Stimulated activated CD4-positive, alpha-beta T cell treated with anti-CD3 and anti-CD28 coated beads, TNF-alpha, amount 100 ng/mL, for 4 hours (primary cell): ENCODE measurements around the gene BTF3L4.

Experiments
- DNase-seq, 3 experiments: peaks; one replicate each; pipeline ENCODE4 v3.0.0-alpha.2; 2020; ENCODE audit warnings: low read depth in 3 of 3

Gene BTF3L4

GRCh38 chr1:52123622-52124021 is 67.5 kb downstream of the BTF3L4 start:
- DNase-seq, result no peak

DNA sequence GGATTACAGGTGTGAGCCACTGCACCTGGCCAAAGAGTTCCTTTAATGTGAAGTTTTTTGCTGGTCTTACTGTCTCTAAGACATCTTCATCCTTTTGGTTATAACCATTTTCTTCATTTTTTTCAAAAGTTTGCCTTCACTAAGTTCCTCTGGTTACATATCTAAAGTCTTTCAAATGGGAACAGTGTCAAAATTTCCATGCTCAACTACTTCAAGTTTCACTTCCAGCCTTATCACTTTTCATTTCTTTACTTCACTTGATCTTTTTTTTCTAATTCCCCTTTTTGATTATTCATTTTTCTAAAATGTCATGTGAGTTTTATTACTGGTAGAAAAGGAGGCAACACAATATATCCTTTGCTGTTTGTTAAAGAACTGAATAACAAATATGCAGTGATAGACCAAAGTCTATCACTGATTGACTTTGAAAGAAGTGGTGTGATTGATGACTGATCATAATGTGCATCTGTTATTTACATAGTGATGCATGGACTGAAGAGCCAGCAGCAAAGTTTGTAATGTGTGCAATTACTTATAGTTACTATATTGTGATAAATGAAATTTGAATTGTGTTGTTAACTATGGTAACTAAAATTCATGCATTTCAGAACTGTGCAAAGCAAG is 69.8 kb downstream of the BTF3L4 start:
- no peak for DNase-seq

DNA sequence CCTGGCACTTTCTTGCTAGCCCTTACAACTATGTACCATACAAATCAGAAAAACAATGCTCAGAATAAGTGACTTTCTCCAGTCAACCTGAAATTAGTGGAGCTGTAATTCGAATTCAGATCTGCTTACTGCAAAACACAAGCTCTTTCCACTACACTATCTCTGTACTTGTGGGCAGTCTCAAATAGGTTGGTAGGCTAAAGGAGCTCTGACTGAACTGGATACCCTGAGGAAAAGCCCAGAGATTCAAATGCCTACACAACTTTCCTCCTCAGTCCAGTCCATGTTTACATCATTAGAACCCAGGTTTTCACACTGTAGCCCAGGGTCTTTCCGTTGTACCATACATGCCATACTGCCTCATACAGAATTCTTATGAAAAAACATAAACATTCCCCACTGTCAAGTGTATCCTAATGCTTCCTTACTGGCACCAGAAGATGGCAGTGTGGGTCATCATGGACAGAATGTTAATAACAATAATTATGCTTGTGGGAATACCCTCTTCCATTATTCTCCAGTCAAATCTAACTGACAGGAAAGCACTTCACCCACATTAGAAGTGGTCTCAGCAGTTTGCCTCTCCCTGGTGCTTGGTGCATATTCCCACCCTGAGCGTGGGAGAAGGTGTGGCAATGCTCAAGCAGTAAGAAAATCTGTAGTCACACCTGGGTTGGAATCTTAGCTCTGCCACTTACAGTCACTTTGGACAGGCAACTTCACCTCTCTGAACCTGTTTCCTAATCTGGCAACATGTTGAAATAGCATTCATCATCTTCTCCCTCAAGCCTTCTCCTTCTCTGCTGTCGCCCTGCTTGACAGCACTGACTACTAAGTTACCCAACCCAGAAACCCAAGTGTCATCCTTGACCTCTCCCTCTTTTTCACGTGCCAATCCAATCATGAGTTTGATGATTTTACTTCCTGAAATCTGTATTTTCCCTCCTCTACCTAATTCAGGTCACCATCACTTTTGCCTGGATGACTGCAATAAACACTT is 71.4 kb downstream of the BTF3L4 start:
- no peak for DNase-seq

GRCh38 chr1:52139817-52140540 is 83.9 kb downstream of the BTF3L4 start:
- DNase-seq, result peak in 1 of 3 experiments; percentile 18
